DND-41 (cell line): ENCODE results near the gene KHDRBS2.

Source experiments
- CTCF ChIP-seq: IDR thresholded peaks from 2 replicates; pipeline ENCODE4 v1.5.1; 2012; ENCODE audit warnings: borderline replicate concordance, low read length, moderate library complexity, mild to moderate bottlenecking; ENCODE audit not compliant: poor library complexity, severe bottlenecking; ENCODE audit errors: extremely low read depth
- EZH2 ChIP-seq: IDR thresholded peaks from 3 replicates; pipeline ENCODE4 v1.6.1; 2012; ENCODE audit warnings: borderline replicate concordance, low read depth, mild to moderate bottlenecking, moderate library complexity, low read length, inconsistent platforms; ENCODE audit not compliant: severe bottlenecking

GRCh38 chr6:61977947-61978346, 308.1 kb downstream of the KHDRBS2 start:
- TF ChIP-seq CTCF = no peak
- no peak for TF ChIP-seq EZH2
